HG02840 (cell line): Measurements from ENCODE around the gene FOXO3.

Source experiments
- ATAC-seq: cut with Tn5 transposase; IDR thresholded peaks from one replicate; pipeline ENCODE4 v1.9.1; 2021; ENCODE audit warnings: mild to moderate bottlenecking, moderate library complexity, moderate number of reproducible peaks; ENCODE audit not compliant: unreplicated experiment, low FRiP score

The FOXO3 gene

DNA sequence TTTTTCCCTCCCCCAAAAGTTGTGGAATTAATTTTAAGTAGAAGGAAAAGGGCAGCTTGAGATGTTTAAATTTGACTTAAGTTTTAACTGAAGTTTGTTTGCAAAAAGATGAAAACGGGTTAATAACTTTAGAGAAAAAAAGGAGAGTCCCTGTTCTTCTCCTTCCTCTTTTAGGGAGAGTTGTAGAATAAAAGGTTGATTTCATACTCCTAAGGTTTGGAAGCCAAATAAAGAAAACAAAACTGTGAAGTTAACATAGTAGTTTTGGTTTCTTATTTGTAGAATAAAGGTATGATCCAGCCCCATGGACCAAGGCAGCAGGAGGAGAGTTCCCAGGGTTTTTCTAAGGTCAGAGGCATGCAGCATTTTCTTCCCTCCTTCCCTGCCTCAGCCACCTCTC lies 33.4 kb downstream of the FOXO3 start:
- no peak for ATAC-seq

DNA sequence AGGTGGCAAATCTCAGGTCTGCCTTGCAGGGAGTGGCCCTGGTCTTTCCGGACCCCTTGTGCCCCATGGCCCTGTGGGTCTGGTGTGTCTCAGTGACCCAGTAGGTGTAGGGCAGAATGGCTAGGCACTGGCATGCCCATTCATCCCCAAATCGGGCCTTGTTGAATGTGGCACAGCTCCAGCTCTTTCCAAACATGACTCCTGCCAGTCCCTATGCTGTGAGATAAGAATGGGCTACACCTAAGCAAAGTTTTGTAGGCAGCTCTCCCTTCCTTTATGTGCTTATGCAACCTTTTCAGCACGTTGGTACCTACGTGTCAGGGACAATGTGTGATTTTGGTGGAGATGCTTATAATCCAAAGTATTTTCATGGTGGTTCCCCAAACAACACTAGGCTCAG lies 33.9 kb downstream of the FOXO3 start:
- no peak for ATAC-seq

DNA sequence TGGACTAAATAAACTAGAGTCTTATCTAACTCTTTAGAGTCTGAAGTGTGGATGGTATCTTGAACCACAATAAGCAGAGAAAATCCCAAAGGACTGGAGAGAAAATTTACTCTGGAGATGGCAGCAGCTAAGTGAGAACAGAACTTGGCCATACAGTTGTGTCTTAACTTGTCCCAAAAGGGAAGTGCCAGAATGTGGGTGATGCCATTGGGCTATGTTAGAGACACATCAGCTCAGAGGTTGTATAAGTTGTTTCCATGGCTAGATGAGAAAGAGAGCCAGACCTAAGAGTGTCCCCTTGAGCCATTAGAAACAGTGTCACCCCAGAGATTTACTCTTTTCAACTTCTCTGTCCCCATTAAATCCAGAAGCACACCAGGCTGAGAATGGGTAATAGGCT lies 36.2 kb downstream of the FOXO3 start:
- ATAC-seq, result no peak

DNA sequence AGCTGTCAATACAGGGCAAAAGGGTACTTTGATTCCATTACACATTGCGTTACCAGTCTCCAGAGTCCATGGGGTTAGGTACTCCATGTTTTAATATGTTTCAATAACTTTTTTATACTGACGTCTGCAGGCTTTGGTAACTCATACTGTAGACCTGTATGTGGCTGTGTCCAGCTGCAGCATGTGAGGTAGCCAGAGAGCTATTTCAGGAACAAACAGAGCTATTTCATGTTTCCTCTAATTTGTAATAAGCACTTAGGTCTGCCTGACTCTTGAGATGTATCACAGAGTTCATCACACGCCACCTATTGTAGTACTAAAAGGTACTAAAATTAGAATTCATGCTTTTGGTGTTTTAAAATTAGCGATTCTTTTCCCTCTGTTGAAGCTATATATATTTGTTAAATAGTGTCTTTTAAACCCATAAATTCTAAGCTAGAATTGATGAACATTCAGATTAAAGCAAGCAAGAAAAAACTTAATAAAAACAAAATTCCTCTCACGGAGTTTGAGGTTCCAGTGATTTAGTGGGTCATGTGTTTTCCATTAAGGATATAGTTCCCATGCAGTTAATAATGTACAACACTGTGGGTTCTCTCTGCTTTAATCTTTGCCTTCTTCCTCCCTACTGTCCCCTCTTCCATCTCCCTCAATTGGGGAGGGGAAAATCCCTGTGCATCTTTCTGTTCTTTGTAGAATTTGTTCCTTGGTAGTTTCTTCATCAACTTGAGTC lies 37.0 kb downstream of the FOXO3 start:
- ATAC-seq, result no peak

DNA sequence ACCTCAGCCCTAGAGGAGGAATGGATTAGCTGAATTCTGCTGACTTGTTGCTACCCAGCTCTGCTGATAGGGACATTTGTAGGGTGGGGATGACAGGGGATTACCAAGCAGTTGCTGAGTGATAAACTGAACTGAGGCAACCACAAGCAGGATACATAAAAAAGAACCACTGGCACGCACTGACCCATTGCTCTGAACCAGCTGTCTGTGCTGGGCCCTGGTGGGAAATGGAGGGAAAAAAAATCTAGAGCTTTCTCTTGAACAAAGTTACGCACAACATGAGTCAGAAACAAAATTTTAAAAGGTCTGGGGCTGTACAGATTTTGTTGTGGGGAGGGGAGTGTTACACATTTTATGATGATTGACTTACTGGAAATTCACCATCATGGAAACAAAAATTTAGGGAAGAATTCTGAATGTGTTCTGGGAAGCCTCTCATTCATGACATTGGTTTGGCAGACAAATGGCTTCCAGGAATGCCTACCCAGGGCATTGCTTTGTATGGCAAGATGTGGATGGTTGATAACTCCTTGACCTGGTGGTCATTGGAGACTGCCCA lies 37.7 kb downstream of the FOXO3 start:
- peak; percentile 89 for ATAC-seq

DNA sequence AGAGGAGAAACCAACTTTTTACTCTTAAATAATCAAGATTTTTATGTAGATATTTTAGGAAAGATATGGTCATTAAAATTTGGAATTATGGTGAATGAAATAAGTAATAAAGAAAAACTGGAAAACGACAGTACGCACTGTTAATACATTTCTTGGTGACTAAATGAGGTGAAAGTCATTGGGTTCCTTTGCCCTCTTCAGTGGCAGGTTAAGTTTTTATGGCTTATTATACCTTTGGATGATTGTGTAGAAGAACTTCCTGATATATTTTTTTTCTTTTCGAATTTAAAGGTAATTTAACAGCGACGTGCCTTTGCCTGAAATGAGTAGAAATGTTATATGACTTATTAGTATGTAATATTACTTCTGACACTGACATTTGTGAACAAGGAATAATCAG lies 43.4 kb downstream of the FOXO3 start:
- no peak for ATAC-seq

DNA sequence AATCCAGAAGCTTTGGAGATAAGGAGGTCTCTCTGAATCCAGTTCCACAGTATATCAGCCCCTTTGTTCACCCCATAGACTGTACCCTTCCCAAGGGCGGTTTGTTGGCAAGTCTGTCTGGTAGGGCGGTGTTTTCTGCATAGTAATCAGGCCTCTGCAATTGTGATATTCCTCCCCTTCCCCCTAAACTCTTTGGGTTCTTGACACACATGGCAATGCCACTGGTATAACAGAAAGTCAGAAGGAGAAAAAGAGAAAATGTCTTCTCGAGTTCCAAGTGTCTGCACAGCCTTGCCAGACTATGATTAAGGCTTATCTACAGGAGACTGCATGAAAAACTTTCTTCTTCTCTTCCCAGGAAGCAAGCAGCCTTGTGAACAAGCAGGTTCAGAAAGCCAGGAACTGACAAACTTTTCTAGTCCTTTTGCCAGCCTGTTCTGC lies 45.6 kb downstream of the FOXO3 start:
- ATAC-seq, result no peak

DNA sequence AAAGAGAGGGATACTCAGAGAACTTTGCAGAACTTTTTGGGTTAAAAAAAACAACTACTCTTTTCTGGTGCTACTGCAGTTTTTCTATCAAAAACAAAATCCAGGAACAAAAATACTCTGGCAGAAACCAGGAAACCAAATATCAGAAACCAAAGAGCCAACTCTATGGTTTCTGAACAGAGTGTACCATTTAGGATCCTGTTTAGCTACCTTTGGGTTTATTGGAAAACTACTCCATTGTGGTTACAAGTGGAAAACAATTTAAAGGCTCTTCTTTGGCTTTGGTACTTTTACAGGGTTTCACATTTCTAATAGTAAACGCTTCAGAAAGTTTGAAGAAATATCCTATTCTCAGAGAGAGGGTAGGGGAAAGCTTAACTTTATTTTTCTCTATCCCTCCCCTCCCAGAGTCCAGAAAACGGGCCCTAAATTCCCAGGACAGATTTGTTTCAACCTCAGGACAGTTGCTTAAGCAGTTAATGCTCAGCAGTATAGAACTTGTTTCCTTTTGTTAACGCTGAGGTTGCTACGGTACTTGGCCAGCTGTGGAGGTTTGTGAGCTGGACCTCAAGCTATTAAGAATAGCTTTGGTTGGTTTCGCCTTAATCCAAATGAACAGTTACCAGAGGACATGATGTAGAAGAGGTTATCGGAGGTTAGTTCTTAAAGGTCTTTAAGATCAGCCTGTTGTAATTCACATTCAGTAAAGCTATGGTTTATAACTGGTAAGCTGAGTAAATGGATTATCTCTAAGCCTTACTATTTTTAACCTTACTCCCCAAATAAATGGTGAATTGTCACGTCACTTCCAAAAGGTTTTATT lies 47.9 kb downstream of the FOXO3 start:
- no peak for ATAC-seq

DNA sequence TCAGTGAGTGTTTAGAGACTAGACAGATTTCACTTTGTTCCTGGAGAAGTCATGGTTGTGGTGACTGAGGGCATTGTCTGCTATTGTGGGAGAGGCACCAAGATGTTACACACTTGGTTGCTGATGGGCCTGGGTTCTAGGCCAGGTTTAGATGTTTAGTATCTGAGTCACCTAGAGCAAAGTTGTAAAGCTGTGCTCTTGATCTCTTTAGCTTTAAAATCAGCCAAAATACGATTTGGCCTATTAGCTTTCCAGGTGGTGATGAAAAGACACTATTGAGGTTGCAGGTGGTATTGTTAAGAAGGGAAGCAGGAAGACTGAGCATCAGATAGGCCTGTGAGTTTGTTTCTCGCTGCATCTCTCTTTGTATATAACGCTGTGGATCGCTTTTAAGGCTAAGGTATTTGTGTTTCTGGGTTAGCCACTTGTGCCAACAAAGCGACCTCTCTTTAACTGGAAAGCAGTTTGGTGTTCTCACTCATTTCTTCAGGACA lies 48.6 kb downstream of the FOXO3 start:
- ATAC-seq, result no peak

DNA sequence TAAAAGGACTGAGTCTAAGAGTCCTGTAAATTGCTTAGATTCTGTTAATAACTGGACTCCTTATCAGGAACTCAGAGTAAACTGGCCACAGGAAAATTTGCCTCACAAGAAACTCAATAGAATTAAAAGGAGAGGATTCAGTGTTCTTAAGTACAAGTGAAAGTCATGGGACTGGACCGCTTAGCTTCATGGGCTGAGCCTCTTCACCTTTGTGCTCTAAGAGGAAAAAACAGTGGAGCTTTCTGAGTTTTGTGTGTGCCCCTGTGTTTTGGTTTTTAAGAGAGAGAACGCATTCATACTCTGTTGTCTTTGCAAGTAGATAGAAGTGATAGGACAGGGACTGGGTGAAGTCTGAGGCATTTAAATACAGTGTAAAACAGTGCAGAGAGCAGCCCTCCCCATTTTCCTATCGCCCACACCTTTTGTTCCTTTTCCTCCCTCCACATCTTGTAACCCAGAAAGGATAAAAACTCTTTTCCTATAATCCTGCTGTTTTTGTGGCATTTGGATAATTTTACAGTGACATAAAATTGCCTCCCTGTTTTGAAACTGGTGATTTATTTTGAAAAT lies 49.6 kb downstream of the FOXO3 start:
- no peak for ATAC-seq

DNA sequence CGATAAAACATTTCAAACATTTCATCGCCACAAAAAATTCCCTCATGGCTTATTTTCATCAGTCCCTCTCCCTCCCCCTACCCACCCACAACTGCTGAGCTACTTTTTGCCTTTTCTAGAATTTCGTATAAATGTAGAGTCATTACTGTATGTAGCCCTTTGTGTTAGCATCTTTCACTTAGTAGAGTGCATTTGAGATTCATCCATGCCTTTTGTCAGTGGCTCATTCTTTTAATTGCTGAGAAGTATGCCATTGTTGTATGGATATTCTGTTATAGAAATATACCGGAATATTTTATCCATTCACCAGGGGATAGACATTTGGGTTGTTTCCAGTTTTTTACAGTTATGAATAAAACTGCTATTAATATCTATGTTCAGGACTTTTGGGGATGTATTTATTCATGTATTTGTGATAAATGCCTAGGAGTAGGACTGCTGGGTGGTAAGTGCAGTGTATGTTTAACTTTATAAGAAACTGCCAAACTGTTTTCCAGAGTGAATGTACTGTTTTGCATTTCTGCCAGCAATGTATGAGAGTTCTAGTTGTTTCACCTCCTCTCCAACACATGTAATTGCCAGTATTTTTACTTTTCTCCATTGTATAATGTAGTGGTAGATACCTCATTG lies 50.4 kb downstream of the FOXO3 start:
- ATAC-seq, result no peak

DNA sequence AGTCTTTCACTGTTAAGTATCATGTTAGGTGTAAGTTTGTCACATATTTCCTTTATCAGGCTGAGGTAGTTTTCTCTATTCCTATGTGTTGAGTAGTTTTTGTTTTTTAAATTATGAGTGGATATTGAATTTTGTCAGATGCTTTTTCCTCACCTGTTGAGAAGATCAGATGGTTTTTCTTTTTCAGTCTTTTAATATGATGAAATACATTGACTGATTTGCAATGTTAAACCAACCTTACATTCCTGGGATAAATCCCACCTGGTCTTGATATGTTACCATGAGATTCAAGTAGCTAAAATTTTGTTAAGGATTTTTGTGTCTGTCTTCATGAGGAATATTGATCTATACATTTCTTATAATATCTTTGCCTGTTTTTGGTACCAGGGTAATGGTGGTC lies 52.1 kb downstream of the FOXO3 start:
- ATAC-seq, result no peak

DNA sequence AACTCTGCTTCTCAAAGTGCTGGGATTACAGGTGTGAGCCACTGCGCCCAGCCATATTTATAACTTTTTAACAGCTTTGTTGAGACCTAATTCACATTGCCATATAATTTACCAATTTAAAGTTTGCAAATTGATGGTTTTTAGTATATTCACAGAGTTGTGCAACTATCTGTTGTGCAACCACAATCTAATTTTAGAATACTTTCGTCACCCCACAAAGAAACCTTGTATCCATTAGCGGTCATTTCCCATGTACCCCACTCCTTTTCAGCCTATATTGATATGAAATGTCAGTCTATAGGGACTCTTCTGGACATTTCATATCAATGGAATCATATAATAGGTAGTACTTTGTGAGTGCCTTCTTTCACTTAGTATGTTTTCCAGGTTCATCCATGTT lies 55.8 kb downstream of the FOXO3 start:
- no peak for ATAC-seq

DNA sequence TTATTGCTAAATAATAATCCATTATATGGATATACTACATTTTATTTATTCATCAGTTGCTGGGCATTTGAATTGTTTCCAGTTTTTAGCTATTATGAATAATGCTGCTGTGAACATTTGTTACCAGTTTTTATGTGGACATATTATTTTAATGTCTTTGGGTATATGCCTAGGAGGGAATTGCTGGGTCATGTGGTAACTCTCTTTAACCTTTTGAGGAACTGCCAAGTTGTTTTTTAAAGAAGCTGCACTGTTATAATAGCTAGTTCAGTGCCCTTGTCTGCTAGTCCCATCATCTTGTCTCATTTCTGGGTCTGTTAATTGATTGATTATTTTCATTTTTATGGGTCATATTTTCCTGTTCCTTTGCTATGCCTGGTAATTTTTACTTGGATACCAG lies 56.3 kb downstream of the FOXO3 start:
- no peak for ATAC-seq

DNA sequence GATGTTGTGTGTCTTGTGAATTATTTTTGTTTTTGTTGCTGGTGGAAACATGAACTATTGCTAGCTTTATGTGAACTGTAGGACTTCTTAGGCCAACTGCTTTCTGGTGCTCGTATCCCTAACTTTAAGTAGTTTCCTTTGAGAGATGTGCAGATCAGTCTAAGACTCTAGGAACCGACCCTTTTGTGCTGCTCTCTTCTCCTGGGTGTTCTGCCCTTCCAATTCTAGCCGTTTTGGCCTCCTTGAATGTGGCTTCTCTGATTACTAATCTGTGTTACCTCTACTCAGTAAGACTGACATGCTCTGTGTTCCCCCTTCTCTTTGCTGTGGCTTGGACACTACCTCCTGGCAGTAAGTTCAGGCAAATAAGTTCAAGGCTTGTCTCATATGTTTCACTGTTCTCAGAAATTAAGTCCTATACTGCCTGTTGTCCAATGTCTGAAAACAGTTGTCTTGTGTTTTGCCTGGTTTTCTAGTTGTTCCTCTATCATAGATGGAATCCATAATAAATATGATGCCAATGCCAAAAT lies 58.0 kb downstream of the FOXO3 start:
- ATAC-seq, result no peak

DNA sequence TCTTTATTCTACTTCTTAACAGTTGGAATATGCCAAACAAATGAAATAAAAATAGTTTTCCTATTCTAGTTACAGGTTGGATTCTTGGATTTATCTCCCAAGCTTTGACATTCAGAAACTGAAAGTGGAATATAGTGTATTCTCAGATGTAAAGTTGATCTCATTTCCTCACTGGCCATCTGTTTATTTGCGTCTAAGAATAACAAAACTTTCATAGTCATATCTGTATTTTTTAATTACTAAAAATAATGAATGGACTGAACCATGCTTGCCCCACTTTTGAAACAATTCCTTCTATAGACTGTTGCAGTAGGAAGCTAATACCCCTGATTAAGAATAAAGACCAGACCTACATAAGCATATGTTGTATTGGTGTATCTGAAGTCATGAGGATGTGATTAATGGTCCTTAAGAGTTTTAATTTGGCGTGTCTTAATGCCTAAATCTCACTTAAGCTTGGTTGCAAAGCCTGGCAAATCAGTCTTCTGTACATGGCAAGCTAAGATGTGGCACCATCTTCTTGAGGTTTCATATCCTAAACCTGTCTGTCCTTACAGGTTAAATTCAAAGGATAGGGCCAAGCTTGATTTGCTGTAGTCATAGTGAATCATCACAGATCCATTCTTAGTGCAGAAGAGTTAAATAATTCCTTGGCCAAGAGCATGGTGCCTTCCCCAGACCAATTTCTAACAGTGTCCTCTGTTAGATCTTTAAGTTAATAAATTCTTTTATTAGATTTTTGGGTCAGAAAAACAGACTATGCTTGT lies 58.9 kb downstream of the FOXO3 start:
- ATAC-seq, result no peak

DNA sequence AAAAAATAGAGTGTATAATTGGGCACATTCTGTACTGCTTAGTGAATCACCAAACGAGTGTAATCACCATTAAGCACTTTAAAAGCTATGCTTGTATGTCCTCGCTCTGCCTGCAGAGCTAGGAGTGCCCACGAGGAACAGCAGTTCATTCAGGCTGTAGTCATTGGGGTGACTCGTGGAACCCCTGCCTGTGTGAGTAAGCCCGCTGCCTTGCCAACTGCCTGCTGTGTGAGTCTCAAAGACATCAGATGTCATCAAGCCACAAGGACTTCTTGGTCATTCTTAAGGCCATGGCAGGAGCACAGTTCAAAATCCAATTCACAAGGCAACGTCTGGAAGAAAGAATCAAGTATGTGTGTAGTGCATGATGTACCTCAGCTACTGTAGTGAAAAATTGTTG lies 60.4 kb downstream of the FOXO3 start:
- no peak for ATAC-seq

DNA sequence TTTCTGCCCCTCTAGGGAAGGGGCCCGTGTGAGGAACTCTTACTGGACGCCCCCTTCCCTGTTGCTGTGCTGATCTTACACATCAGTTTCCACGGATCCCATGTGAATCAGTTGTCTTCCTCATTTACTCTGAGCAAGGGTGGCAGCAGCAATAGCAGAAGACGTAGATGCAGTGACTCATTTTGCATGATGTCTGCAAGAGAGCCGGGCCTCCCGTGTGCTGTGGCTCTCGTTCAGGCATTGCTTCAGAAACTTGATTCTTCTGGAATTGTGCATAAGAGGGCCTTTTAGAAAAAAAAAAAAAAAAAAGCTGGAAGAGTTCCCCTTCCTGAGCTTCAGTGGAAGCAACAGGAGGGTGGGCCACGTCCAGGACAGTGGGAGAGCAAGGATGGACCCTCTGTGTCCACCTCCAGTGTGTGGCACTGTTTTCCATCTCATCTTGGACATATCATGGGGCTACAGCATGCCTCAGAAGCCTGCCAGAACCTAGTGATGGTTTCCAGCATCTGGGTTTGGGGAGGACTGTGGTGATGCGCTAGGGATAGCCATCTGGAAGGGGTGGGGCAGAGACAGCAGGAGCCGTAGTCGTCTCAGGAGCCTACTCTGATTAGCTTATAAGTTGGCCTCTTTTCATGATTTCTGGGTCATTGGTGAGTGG lies 62.1 kb downstream of the FOXO3 start:
- ATAC-seq, result no peak

DNA sequence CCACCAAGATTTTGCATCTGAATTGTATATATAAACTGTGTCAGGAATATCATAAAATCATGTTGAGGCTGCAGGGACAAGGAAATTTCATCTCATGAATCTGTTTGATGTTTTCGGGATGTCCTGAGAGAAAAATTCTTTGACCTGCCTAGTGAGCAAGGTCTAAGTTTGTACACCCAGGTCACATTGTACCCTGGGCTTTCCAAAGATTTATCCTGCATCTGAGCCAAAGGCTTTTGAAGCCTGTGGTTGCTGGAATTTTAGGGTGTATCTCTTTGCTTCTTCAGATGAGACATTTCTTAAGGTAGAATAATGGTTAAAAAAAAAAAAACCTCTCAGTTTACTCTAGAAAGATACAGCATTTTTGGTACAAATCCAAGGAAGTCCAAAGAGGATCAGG lies 63.3 kb downstream of the FOXO3 start:
- no peak for ATAC-seq
